ENCODE data around the gene ANKLE1. TPM values are rescaled to one million over a fixed set of nuclear protein-coding genes. Genes with fewer than 3 reads are reported as not detected.

The ANKLE1 gene
- total and polyA plus RNA-seq, 10 of the 15 experiments (the other 5 are each of a cell fraction or from before 2014, with no cell fraction given): 2.2 to 17.9 (median 10.9) TPM

DNA sequence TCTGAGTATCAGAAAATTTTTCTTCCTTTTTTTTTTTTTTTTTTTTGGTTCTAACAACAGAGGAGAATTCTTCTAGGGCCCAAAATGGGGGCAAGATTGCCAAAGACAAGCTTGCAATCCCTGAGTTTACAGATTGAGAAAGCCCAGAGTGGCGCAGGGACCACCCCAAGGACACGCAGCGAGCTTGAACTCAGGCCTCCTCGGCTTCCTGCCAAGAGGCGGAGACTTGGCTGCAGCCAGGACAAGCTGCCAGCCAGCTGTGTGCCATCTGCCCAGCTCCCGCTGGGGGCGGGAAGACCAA lies 23.5 kb downstream of the ANKLE1 start (continued):
- TF ChIP-seq, protein P1, sequence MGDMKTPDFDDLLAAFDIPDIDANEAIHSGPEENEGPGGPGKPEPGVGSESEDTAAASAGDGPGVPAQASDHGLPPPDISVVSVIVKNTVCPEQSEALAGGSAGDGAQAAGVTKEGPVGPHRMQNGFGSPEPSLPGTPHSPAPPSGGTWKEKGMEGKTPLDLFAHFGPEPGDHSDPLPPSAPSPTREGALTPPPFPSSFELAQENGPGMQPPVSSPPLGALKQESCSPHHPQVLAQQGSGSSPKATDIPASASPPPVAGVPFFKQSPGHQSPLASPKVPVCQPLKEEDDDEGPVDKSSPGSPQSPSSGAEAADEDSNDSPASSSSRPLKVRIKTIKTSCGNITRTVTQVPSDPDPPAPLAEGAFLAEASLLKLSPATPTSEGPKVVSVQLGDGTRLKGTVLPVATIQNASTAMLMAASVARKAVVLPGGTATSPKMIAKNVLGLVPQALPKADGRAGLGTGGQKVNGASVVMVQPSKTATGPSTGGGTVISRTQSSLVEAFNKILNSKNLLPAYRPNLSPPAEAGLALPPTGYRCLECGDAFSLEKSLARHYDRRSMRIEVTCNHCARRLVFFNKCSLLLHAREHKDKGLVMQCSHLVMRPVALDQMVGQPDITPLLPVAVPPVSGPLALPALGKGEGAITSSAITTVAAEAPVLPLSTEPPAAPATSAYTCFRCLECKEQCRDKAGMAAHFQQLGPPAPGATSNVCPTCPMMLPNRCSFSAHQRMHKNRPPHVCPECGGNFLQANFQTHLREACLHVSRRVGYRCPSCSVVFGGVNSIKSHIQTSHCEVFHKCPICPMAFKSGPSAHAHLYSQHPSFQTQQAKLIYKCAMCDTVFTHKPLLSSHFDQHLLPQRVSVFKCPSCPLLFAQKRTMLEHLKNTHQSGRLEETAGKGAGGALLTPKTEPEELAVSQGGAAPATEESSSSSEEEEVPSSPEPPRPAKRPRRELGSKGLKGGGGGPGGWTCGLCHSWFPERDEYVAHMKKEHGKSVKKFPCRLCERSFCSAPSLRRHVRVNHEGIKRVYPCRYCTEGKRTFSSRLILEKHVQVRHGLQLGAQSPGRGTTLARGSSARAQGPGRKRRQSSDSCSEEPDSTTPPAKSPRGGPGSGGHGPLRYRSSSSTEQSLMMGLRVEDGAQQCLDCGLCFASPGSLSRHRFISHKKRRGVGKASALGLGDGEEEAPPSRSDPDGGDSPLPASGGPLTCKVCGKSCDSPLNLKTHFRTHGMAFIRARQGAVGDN (IDR thresholded peaks at IDR 0.05): peak; percentile 40; the same call in 1 of the 2 replicates
- TF ChIP-seq, protein P2, sequence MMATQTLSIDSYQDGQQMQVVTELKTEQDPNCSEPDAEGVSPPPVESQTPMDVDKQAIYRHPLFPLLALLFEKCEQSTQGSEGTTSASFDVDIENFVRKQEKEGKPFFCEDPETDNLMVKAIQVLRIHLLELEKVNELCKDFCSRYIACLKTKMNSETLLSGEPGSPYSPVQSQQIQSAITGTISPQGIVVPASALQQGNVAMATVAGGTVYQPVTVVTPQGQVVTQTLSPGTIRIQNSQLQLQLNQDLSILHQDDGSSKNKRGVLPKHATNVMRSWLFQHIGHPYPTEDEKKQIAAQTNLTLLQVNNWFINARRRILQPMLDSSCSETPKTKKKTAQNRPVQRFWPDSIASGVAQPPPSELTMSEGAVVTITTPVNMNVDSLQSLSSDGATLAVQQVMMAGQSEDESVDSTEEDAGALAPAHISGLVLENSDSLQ (IDR thresholded peaks at IDR 0.05): no peak
- TF ChIP-seq MEF2A (IDR thresholded peaks at IDR 0.05; ENCODE audit: insufficient read depth, low read depth, low read length) (no peak), HDAC6 (IDR thresholded peaks at IDR 0.05; ENCODE audit: unreplicated experiment) (no peak), ZNF274 (IDR thresholded peaks at IDR 0.05; ENCODE audit: insufficient read depth, insufficient read length) (no peak), TARDBP (IDR thresholded peaks at IDR 0.05; ENCODE audit: borderline replicate concordance) (no peak), JUND (IDR thresholded peaks at IDR 0.05; ENCODE audit: low read depth, low read length) (no peak), NR2F1 (conservative IDR thresholded peaks at IDR 0.05) (no peak), FOS (IDR thresholded peaks at IDR 0.05; ENCODE audit: borderline replicate concordance, extremely low read depth, insufficient read length) (no peak), SRF (IDR thresholded peaks at IDR 0.05; ENCODE audit: low read depth in 2 of 2, low read length in 2 of 2) (no peak), CHD1 (IDR thresholded peaks at IDR 0.05; ENCODE audit: low read depth, low read length) (no peak), MYC (IDR thresholded peaks at IDR 0.05; ENCODE audit: insufficient read depth, insufficient read length, insufficient replicate concordance, low read length, severe bottlenecking) (no peak), CHD4 (IDR thresholded peaks at IDR 0.05) (no peak), IKZF1 (conservative IDR thresholded peaks at IDR 0.05) (no peak; the same call in 1 of the 2 replicates), NFYB (IDR thresholded peaks at IDR 0.05; ENCODE audit: insufficient read depth, low read depth, low read length) (no peak), ZNF24 (IDR thresholded peaks at IDR 0.05) (no peak)
- TF ChIP-seq, protein P3, sequence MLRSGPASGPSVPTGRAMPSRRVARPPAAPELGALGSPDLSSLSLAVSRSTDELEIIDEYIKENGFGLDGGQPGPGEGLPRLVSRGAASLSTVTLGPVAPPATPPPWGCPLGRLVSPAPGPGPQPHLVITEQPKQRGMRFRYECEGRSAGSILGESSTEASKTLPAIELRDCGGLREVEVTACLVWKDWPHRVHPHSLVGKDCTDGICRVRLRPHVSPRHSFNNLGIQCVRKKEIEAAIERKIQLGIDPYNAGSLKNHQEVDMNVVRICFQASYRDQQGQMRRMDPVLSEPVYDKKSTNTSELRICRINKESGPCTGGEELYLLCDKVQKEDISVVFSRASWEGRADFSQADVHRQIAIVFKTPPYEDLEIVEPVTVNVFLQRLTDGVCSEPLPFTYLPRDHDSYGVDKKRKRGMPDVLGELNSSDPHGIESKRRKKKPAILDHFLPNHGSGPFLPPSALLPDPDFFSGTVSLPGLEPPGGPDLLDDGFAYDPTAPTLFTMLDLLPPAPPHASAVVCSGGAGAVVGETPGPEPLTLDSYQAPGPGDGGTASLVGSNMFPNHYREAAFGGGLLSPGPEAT (IDR thresholded peaks at IDR 0.05; ENCODE audit: low read depth): no peak
- TF ChIP-seq, protein P4, sequence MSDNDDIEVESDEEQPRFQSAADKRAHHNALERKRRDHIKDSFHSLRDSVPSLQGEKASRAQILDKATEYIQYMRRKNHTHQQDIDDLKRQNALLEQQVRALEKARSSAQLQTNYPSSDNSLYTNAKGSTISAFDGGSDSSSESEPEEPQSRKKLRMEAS (IDR thresholded peaks at IDR 0.05; ENCODE audit: low read depth, low read length): no peak
- TF ChIP-seq, protein P5, sequence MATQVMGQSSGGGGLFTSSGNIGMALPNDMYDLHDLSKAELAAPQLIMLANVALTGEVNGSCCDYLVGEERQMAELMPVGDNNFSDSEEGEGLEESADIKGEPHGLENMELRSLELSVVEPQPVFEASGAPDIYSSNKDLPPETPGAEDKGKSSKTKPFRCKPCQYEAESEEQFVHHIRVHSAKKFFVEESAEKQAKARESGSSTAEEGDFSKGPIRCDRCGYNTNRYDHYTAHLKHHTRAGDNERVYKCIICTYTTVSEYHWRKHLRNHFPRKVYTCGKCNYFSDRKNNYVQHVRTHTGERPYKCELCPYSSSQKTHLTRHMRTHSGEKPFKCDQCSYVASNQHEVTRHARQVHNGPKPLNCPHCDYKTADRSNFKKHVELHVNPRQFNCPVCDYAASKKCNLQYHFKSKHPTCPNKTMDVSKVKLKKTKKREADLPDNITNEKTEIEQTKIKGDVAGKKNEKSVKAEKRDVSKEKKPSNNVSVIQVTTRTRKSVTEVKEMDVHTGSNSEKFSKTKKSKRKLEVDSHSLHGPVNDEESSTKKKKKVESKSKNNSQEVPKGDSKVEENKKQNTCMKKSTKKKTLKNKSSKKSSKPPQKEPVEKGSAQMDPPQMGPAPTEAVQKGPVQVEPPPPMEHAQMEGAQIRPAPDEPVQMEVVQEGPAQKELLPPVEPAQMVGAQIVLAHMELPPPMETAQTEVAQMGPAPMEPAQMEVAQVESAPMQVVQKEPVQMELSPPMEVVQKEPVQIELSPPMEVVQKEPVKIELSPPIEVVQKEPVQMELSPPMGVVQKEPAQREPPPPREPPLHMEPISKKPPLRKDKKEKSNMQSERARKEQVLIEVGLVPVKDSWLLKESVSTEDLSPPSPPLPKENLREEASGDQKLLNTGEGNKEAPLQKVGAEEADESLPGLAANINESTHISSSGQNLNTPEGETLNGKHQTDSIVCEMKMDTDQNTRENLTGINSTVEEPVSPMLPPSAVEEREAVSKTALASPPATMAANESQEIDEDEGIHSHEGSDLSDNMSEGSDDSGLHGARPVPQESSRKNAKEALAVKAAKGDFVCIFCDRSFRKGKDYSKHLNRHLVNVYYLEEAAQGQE (IDR thresholded peaks at IDR 0.05; ENCODE audit: low read depth, low read length): no peak

All from GM12878 (cell line).